Keratinocyte (primary cell): Measurements from ENCODE around the gene ARPIN. TPM values are rescaled to one million over a fixed set of nuclear protein-coding genes. Genes with fewer than 3 reads are reported as not detected.
"Not testable (repeated sequence)": the region's sequence is repeated elsewhere in the genome, so short reads cannot be mapped to it uniquely, and the experiment has no call there.

Experiments
- DNase-seq: peaks from one replicate; pipeline ENCODE4 v3.0.0-alpha.2; 2011; ENCODE audit warnings: low read depth, missing footprints, low spot score
- FAIRE-seq: peaks from 2 replicates; lab custom pipeline; 2011; peaks lifted over from hg19 to GRCh38; lab: Jason Lieb, UNC
- H2AFZ ChIP-seq: 2 replicates; pipeline ENCODE4 v1.6.0; 2012; ENCODE audit warnings: low read length, control low read depth, inconsistent platforms; ENCODE audit not compliant: control insufficient read depth
- H3K27ac ChIP-seq: 2 replicates; pipeline ENCODE4 v1.5.1; 2011; ENCODE audit warnings: low read length; ENCODE audit not compliant: control insufficient read depth, insufficient read depth
- H3K27me3 ChIP-seq: 3 replicates; pipeline ENCODE4 v1.6.0; 2011; ENCODE audit warnings: low read length; ENCODE audit not compliant: control insufficient read depth, insufficient read depth; ENCODE audit errors: extremely low read depth
- H3K36me3 ChIP-seq, 2 experiments: 2 replicates in 1 of 2; 3 replicates in 1 of 2; pipeline ENCODE4 v1.5.1; 2011; ENCODE audit warnings: low read length in 2 of 2, mild to moderate bottlenecking in 1 of 2; ENCODE audit not compliant: control insufficient read depth in 2 of 2, insufficient read depth in 2 of 2; ENCODE audit errors: extremely low read depth in 1 of 2
- H3K4me1 ChIP-seq: 3 replicates; pipeline ENCODE4 v1.5.1; 2011; ENCODE audit warnings: low read length; ENCODE audit not compliant: control insufficient read depth, insufficient read depth; ENCODE audit errors: extremely low read depth
- H3K4me2 ChIP-seq: 3 replicates; pipeline ENCODE4 v1.6.0; 2011; ENCODE audit warnings: low read depth, low read length; ENCODE audit not compliant: control insufficient read depth, insufficient read depth; ENCODE audit errors: extremely low read depth
- H3K4me3 ChIP-seq, 3 experiments: fragments of 200-600 bp in 1 of 3; sonication (generic) in 1 of 3; 2 replicates in 2 of 3; 3 replicates in 1 of 3; pipeline ENCODE4 v1.5.1; 2011 to 2016; ENCODE audit warnings: low read length in 3 of 3, mild to moderate bottlenecking in 3 of 3, control low read depth in 2 of 3, inconsistent platforms in 1 of 3, low read depth in 1 of 3, mixed read lengths in 1 of 3, mixed run types in 1 of 3, moderate library complexity in 1 of 3; ENCODE audit not compliant: control insufficient read depth in 2 of 3, insufficient read depth in 2 of 3; ENCODE audit errors: extremely low read depth in 1 of 3
- H3K79me2 ChIP-seq: 2 replicates; pipeline ENCODE4 v1.6.0; 2012; ENCODE audit warnings: low read length; ENCODE audit not compliant: control insufficient read depth, insufficient read depth
- H3K9ac ChIP-seq: 3 replicates; pipeline ENCODE4 v1.6.0; 2011; ENCODE audit warnings: low read length; ENCODE audit not compliant: control insufficient read depth, insufficient read depth; ENCODE audit errors: extremely low read depth
- H3K9me1 ChIP-seq: 3 replicates; pipeline ENCODE4 v1.6.0; 2011; ENCODE audit warnings: low read length; ENCODE audit not compliant: control insufficient read depth, insufficient read depth; ENCODE audit errors: extremely low read depth
- H3K9me3 ChIP-seq: 2 replicates; pipeline ENCODE4 v1.5.1; 2012; ENCODE audit warnings: low read depth, low read length; ENCODE audit not compliant: control insufficient read depth
- H4K20me1 ChIP-seq: 3 replicates; pipeline ENCODE4 v1.6.0; 2011; ENCODE audit warnings: low read length; ENCODE audit not compliant: control insufficient read depth, insufficient read depth; ENCODE audit errors: extremely low read depth
- EZH2 ChIP-seq: IDR thresholded peaks from one replicate; pipeline ENCODE4 v1.6.1; 2012; ENCODE audit warnings: inconsistent platforms, mild to moderate bottlenecking, low read length, moderate library complexity
- dilution Hi-C: fragments of 300-500 bp; cut with MboI; formaldehyde crosslinking; loops from one replicate; pipeline ENCODE4 v1.7.0; 2020; ENCODE audit warnings: low sequenced_read_pairs; ENCODE audit not compliant: extremely low pct_ligation_motif_present
- polyA plus RNA-seq, 5 experiments: library from polyadenylated mRNA; depleted of rRNA in 3 of 5; stranded (reverse) in 3 of 5; stranded (forward) in 1 of 5; unstranded in 1 of 5; fragments of >200 nt; gene quantifications; 1 replicate in 1 of 5; 2 replicates in 3 of 5; 3 replicates in 1 of 5; pipeline versions ENCODE4 v1.2.1 to v1.2.3, GENCODE V29; 2011 to 2012; ENCODE audit warnings: missing spikeins in 2 of 5, low read depth in 1 of 5, low replicate concordance in 1 of 5
- TF ChIP-seq, protein P1 (sequence below), 3 experiments: IDR thresholded peaks in 1 of 3; conservative IDR thresholded peaks in 1 of 3; optimal IDR thresholded peaks in 1 of 3; 2 replicates in 2 of 3; 3 replicates in 1 of 3; pipeline versions ENCODE3 to v1.5.1; 2011; ENCODE audit warnings: low read length in 3 of 3, mild to moderate bottlenecking in 3 of 3, moderate library complexity in 2 of 3, control low read depth in 1 of 3, inconsistent platforms in 1 of 3; ENCODE audit not compliant: insufficient read depth in 2 of 3; ENCODE audit errors: extremely low read depth in 1 of 3

ARPIN gene
- polyA plus RNA-seq, 1 donor (not counting 4 experiments of a cell fraction or from before 2014, with no cell fraction given) = 9.0 TPM

DNA sequence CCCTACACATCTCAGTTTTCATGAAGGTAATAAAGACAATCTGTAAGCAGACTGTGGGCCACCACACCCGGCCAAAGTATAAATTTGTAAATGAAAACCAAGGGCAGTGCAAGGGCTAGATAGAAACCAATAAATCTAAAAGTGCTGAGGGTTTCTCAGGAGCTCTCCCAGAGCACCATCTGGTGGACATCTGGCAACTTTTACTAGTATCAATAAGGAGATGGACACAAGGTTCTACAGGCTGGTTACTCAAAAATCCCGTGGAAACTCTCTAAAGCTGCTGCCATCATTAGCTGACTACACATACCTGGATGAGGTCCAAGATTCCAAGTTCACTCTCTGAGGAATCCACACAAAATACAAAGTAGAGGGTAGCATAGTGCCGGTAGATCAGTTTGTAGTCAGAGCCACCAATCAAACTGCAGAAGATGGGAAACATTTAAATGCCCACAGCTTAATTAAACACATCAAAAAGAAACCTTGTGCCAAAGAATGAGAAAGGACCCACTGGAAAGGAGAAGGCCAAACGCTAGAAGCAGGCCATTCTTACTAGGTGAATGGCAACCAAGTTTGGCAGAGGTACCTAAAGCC, 24.4 kb downstream of the ARPIN start:
- peaks cover 31% of the 10 kb centered on the region for H3K79me2 ChIP-seq
- no peaks in the 10 kb centered on the region for H3K9me1 ChIP-seq
- H4K20me1 ChIP-seq = no peaks in the 10 kb centered on the region
- FAIRE-seq = no peak
- H3K27ac ChIP-seq = no peak overlapping the region
- H3K9me3 ChIP-seq = no peaks in the 10 kb centered on the region
- no peak overlapping the region for H3K4me2 ChIP-seq
- TF ChIP-seq EZH2 = no peak
- TF ChIP-seq, protein P1, sequence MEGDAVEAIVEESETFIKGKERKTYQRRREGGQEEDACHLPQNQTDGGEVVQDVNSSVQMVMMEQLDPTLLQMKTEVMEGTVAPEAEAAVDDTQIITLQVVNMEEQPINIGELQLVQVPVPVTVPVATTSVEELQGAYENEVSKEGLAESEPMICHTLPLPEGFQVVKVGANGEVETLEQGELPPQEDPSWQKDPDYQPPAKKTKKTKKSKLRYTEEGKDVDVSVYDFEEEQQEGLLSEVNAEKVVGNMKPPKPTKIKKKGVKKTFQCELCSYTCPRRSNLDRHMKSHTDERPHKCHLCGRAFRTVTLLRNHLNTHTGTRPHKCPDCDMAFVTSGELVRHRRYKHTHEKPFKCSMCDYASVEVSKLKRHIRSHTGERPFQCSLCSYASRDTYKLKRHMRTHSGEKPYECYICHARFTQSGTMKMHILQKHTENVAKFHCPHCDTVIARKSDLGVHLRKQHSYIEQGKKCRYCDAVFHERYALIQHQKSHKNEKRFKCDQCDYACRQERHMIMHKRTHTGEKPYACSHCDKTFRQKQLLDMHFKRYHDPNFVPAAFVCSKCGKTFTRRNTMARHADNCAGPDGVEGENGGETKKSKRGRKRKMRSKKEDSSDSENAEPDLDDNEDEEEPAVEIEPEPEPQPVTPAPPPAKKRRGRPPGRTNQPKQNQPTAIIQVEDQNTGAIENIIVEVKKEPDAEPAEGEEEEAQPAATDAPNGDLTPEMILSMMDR (optimal IDR thresholded peaks at IDR 0.05 in 1 of 3, IDR thresholded peaks at IDR 0.05 in 1 of 3, conservative IDR thresholded peaks at IDR 0.05 in 1 of 3; ENCODE audit: extremely low read depth in 1 of 3, insufficient read depth in 2 of 3, low read length in 3 of 3) = peak; percentile 34 to 42 (median 34)
- dilution Hi-C loops = no loop called here
- H3K4me3 ChIP-seq = no peak overlapping the region
- H3K36me3 ChIP-seq = peaks cover 7 to 19% of the 10 kb centered on the region in 2 experiments
- H3K27me3 ChIP-seq = no peaks in the 10 kb centered on the region
- DNase-seq = no peak
- H3K4me1 ChIP-seq = peaks cover 4% of the 10 kb centered on the region
- no peak overlapping the region for H3K9ac ChIP-seq
- H2AFZ ChIP-seq = no peak overlapping the region

DNA sequence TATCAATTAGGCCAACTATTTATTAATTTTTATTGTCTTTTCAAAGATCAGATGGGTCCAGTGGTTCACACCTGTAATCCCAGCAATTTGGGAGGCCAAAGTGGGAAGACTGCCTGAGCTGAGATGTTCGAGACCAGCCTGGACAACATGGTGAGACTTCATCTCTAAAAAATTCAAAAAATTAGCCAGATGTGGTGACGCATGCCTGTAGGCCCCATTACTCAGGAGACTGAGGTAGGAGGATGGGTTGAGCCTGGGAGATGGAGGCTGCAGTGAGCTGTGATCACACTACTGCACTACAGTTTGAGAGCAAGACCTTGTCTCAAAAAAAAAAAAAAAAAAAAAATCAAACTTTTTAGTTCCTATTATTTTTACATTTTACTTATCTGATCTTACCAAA, 27.1 kb downstream of the ARPIN start:
- Histone ChIP-seq H3K79me2 (peaks cover 5% of the 10 kb centered on the region), H3K4me3 (no peak overlapping the region), H3K9ac (no peak overlapping the region), H3K4me1 (no peaks in the 10 kb centered on the region), H3K36me3 (peaks cover 7 to 19% of the 10 kb centered on the region in 2 experiments), H2AFZ (no peak overlapping the region), H3K27ac (no peak overlapping the region), H3K27me3 (no peaks in the 10 kb centered on the region), H3K9me3 (no peaks in the 10 kb centered on the region), H3K4me2 (no peak overlapping the region), H4K20me1 (no peaks in the 10 kb centered on the region), H3K9me1 (no peaks in the 10 kb centered on the region)
- no peak for FAIRE-seq
- TF ChIP-seq EZH2 = no peak
- TF ChIP-seq, protein P1 (optimal IDR thresholded peaks at IDR 0.05 in 1 of 3, IDR thresholded peaks at IDR 0.05 in 1 of 3, conservative IDR thresholded peaks at IDR 0.05 in 1 of 3; ENCODE audit: extremely low read depth in 1 of 3, insufficient read depth in 2 of 3, low read length in 3 of 3) = no peak
- dilution Hi-C loops = no loop called here
- DNase-seq = no peak

DNA sequence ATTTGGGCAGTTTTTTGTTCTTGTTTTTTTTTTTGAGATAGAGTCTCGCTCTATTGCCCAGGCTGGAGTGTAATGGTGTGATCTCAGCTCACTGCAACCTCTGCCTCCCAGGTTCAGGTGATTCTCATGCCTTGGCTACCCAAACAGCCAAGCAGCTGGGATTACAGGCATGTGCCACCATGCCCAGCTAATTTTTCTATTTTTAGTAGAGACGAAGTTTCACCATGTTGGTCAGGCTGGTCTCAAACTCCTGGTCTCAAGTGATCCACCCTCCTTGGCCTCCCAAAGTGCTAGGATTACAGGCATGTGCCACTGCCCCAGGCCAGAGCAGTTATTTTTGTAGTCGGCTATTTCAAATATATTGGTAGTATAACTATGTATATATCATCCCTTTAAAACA, 27.6 kb downstream of the ARPIN start:
- H3K27ac ChIP-seq, H3K27me3 ChIP-seq, DNase-seq, H3K9ac ChIP-seq, H3K4me3 ChIP-seq, FAIRE-seq, H3K4me2 ChIP-seq, H3K79me2 ChIP-seq, dilution Hi-C loops, H3K9me1 ChIP-seq, H3K9me3 ChIP-seq, H4K20me1 ChIP-seq, H3K4me1 ChIP-seq, H2AFZ ChIP-seq: not testable (repeated sequence)
- H3K36me3 ChIP-seq = peaks cover 7 to 19% of the 10 kb centered on the region in 2 experiments
